Esophagus squamous epithelium (tissue), 4 donors: ENCODE data around the gene SSRP1.

Experiments
- POLR2A ChIP-seq, 4 donors: fragments of 450-650 bp; IDR thresholded peaks; one replicate each; pipeline ENCODE4 v1.6.1; 2017; ENCODE audit warnings: antibody characterized with exemption in 4 of 4, mild to moderate bottlenecking in 4 of 4, moderate library complexity in 3 of 4
- TF ChIP-seq, protein P1 (sequence below), 6 experiments: fragments of 450-650 bp in 4 of 6; fragments of 200-600 bp in 2 of 6; sonication (generic) in 2 of 6; IDR thresholded peaks; one replicate each; pipeline ENCODE4 v1.5.1; 2016 to 2019; ENCODE audit warnings: antibody characterized with exemption in 6 of 6, mild to moderate bottlenecking in 4 of 6, moderate library complexity in 4 of 6

DNA sequence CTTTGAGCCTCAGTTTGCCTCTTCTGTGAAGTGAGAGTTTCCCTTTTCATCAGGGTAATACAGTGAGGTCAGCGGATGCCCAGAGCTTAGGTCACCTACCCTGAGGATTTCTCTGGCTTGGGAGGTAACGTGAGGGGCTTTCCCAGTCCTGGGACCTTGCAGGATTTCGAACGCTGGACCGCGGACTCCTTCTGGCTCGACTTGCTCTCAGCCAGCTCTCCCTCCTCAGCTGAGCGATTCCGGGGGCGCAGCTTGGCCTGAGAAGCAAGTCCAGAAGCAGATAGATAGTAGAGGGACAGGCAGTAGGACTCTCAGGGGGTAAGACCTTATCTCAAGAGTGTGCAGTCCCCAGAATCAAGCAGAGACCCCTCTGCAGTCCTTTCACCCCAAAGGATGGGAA lies 34.9 kb downstream of the SSRP1 start:
- TF ChIP-seq POLR2A (IDR thresholded peaks at IDR 0.05) = no peak
- TF ChIP-seq, protein P1, sequence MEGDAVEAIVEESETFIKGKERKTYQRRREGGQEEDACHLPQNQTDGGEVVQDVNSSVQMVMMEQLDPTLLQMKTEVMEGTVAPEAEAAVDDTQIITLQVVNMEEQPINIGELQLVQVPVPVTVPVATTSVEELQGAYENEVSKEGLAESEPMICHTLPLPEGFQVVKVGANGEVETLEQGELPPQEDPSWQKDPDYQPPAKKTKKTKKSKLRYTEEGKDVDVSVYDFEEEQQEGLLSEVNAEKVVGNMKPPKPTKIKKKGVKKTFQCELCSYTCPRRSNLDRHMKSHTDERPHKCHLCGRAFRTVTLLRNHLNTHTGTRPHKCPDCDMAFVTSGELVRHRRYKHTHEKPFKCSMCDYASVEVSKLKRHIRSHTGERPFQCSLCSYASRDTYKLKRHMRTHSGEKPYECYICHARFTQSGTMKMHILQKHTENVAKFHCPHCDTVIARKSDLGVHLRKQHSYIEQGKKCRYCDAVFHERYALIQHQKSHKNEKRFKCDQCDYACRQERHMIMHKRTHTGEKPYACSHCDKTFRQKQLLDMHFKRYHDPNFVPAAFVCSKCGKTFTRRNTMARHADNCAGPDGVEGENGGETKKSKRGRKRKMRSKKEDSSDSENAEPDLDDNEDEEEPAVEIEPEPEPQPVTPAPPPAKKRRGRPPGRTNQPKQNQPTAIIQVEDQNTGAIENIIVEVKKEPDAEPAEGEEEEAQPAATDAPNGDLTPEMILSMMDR (IDR thresholded peaks at IDR 0.05) = no peak
